Dedifferentiated amniotic fluid mesenchymal stem cell (primary cell): ENCODE results near the gene RGS12.

Experiments
- DNase-seq: peaks from one replicate; pipeline ENCODE4 v3.0.0-alpha.2; 2016; ENCODE audit errors: extremely low spot score

RGS12 gene

GRCh38 chr4:3331511-3332394, 38.9 kb downstream of the RGS12 start:
- no peak for DNase-seq

GRCh38 chr4:3332498-3332897, 39.7 kb downstream of the RGS12 start:
- DNase-seq, result no peak

- DNase-seq, result no peak
Measured at GRCh38 chr4:3334316-3334715, 41.5 kb downstream of the RGS12 start.

GRCh38 chr4:3335385-3335784, 42.6 kb downstream of the RGS12 start:
- no peak for DNase-seq

GRCh38 chr4:3335982-3336381, 43.2 kb downstream of the RGS12 start:
- no peak for DNase-seq

- no peak for DNase-seq
Measured at GRCh38 chr4:3336382-3337356, 43.8 kb downstream of the RGS12 start.

GRCh38 chr4:3337357-3337732, 44.5 kb downstream of the RGS12 start:
- DNase-seq, result no peak

- no peak for DNase-seq
Measured at GRCh38 chr4:3337811-3338210, 45.0 kb downstream of the RGS12 start.

- no peak for DNase-seq
Measured at GRCh38 chr4:3338321-3338838, 45.6 kb downstream of the RGS12 start.

GRCh38 chr4:3338976-3339531, 46.2 kb downstream of the RGS12 start:
- DNase-seq, result no peak

GRCh38 chr4:3339577-3339976, 46.8 kb downstream of the RGS12 start:
- DNase-seq, result no peak

- no peak for DNase-seq
Measured at GRCh38 chr4:3340038-3340699, 47.3 kb downstream of the RGS12 start.

GRCh38 chr4:3340700-3341083, 47.9 kb downstream of the RGS12 start:
- no peak for DNase-seq

- DNase-seq, result no peak
Measured at GRCh38 chr4:3341760-3342159, 48.9 kb downstream of the RGS12 start.

GRCh38 chr4:3342182-3342854, 49.5 kb downstream of the RGS12 start:
- DNase-seq, result peak; percentile 19
